WTC11 (cell line): Measurements from ENCODE around the gene TMTC1. TPM values are rescaled to one million over a fixed set of nuclear protein-coding genes. Genes with fewer than 3 reads are reported as not detected.

Experiments used
- ATAC-seq: fragments of 200-7000 bp; cut with Tn5 transposase; 2 replicates; pipeline ENCODE4 v1.10.0; 2021; ENCODE audit warnings: mild to moderate bottlenecking, moderate library complexity
- CTCF ChIA-PET: fragments of 300-600 bp; sonication (Branson Sonifier 250); formaldehyde crosslinking; loops from one replicate; lab custom pipeline; 2021; ENCODE audit warnings: antibody characterized with exemption; lab: Charles Lee
- POLR2A ChIA-PET: fragments of 350-600 bp; sonication (Branson Sonifier 250); formaldehyde crosslinking; loops from one replicate; lab custom pipeline; 2021; ENCODE audit warnings: antibody characterized with exemption; lab: Charles Lee
- DNase-seq: peaks from one replicate; pipeline ENCODE4 v3.0.0; 2021; ENCODE audit warnings: low spot score
- H3K27ac Mint-ChIP-seq: 2 replicates; pipeline ENCODE4 v1.8.0; 2021; ENCODE audit warnings: mixed read lengths
- H3K27me3 Mint-ChIP-seq: 2 replicates; pipeline ENCODE4 v1.8.0; 2021; ENCODE audit warnings: low read depth, mild to moderate bottlenecking, moderate library complexity, mixed read lengths
- H3K36me3 Mint-ChIP-seq: 2 replicates; pipeline ENCODE4 v1.8.0; 2021; ENCODE audit warnings: mixed read lengths
- H3K4me1 Mint-ChIP-seq: 2 replicates; pipeline ENCODE4 v1.8.0; 2022; ENCODE audit warnings: mixed read lengths
- H3K4me3 Mint-ChIP-seq: 2 replicates; pipeline ENCODE4 v1.8.0; 2021; ENCODE audit warnings: mild to moderate bottlenecking, moderate library complexity, mixed read lengths
- H3K9me3 Mint-ChIP-seq: 2 replicates; pipeline ENCODE4 v1.8.0; 2021; ENCODE audit warnings: mixed read lengths
- CBFB ChIP-seq: sonication (generic); formaldehyde crosslinking; IDR thresholded peaks from 2 replicates; pipeline ENCODE4 v1.8.1; 2022; ENCODE audit warnings: mild to moderate bottlenecking, low read depth, missing genetic modification reagents
- CREB1 ChIP-seq: sonication (generic); formaldehyde crosslinking; IDR thresholded peaks from 2 replicates; pipeline ENCODE4 v1.8.0; 2023; ENCODE audit warnings: mild to moderate bottlenecking, missing genetic modification reagents
- CREM ChIP-seq: sonication (generic); formaldehyde crosslinking; IDR thresholded peaks from 2 replicates; pipeline ENCODE4 v1.8.1; 2022; ENCODE audit warnings: mild to moderate bottlenecking, missing genetic modification reagents, moderate library complexity
- ELF4 ChIP-seq: sonication (generic); formaldehyde crosslinking; IDR thresholded peaks from 2 replicates; pipeline ENCODE4 v1.8.1; 2022; ENCODE audit warnings: low read depth, mild to moderate bottlenecking, moderate library complexity, missing genetic modification reagents
- ESRRA ChIP-seq: sonication (generic); formaldehyde crosslinking; IDR thresholded peaks from 2 replicates; pipeline ENCODE4 v1.8.1; 2022; ENCODE audit warnings: mild to moderate bottlenecking, missing genetic modification reagents, borderline replicate concordance
- ETV6 ChIP-seq: sonication (generic); formaldehyde crosslinking; IDR thresholded peaks from 2 replicates; pipeline ENCODE4 v1.8.1; 2022; ENCODE audit warnings: mild to moderate bottlenecking, missing genetic modification reagents
- GABPB1 ChIP-seq: sonication (generic); formaldehyde crosslinking; IDR thresholded peaks from 2 replicates; pipeline ENCODE4 v1.8.1; 2023; ENCODE audit warnings: mild to moderate bottlenecking, missing genetic modification reagents
- GTF2I ChIP-seq: fragments of 250-450 bp; sonication (Bioruptor Pico); conservative IDR thresholded peaks from 2 replicates; pipeline ENCODE4 v1.4.0; 2021; ENCODE audit warnings: mild to moderate bottlenecking
- MYBL2 ChIP-seq: sonication (generic); formaldehyde crosslinking; IDR thresholded peaks from 2 replicates; pipeline ENCODE4 v1.8.1; 2023; ENCODE audit warnings: mild to moderate bottlenecking, moderate library complexity, missing genetic modification reagents
- NFATC4 ChIP-seq: fragments of 250-450 bp; sonication (Bioruptor Pico); IDR thresholded peaks from 2 replicates; pipeline ENCODE4 v1.9.0; 2021; ENCODE audit warnings: mild to moderate bottlenecking
- NR1H2 ChIP-seq: sonication (generic); formaldehyde crosslinking; IDR thresholded peaks from 2 replicates; pipeline ENCODE4 v1.9.0; 2021; ENCODE audit warnings: mild to moderate bottlenecking, moderate library complexity, missing genetic modification reagents
- SMAD3 ChIP-seq: sonication (generic); formaldehyde crosslinking; IDR thresholded peaks from 2 replicates; pipeline ENCODE4 v1.8.0; 2022; ENCODE audit warnings: missing genetic modification reagents, mild to moderate bottlenecking, borderline replicate concordance
- SMAD4 ChIP-seq: sonication (generic); formaldehyde crosslinking; IDR thresholded peaks from 2 replicates; pipeline ENCODE4 v1.8.0; 2022; ENCODE audit warnings: mild to moderate bottlenecking, missing genetic modification reagents
- TCF7 ChIP-seq: sonication (generic); formaldehyde crosslinking; IDR thresholded peaks from 2 replicates; pipeline ENCODE4 v1.8.0; 2022; ENCODE audit warnings: mild to moderate bottlenecking, low read depth, missing genetic modification reagents, moderate library complexity
- TEAD4 ChIP-seq: sonication (generic); formaldehyde crosslinking; IDR thresholded peaks from 2 replicates; pipeline ENCODE4 v1.8.0; 2022; ENCODE audit warnings: mild to moderate bottlenecking, missing genetic modification reagents
- ZNF138 ChIP-seq: sonication (generic); formaldehyde crosslinking; conservative IDR thresholded peaks from 2 replicates; pipeline ENCODE4 v1.8.1; 2022; ENCODE audit warnings: mild to moderate bottlenecking, moderate library complexity, missing genetic modification reagents
- ZNF317 ChIP-seq: sonication (generic); formaldehyde crosslinking; IDR thresholded peaks from 2 replicates; pipeline ENCODE4 v1.8.1; 2023; ENCODE audit warnings: low read depth, mild to moderate bottlenecking, moderate library complexity, missing genetic modification reagents, borderline replicate concordance
- ZNF396 ChIP-seq: fragments of 250-450 bp; sonication (Bioruptor Pico); IDR thresholded peaks from 2 replicates; pipeline ENCODE4 v1.8.0; 2021; ENCODE audit warnings: mild to moderate bottlenecking, moderate library complexity, borderline replicate concordance
- ZNF416 ChIP-seq: fragments of 250-450 bp; sonication (Bioruptor Pico); IDR thresholded peaks from 2 replicates; pipeline ENCODE4 v1.9.0; 2021; ENCODE audit warnings: mild to moderate bottlenecking, inconsistent platforms
- ZNF671 ChIP-seq: fragments of 250-450 bp; sonication (Bioruptor Pico); IDR thresholded peaks from 2 replicates; pipeline ENCODE4 v1.8.0; 2021; ENCODE audit warnings: mild to moderate bottlenecking
- total RNA-seq: library from RNA; stranded (reverse); gene quantifications from 3 replicates; pipeline ENCODE4 v1.2.3, GENCODE V29; 2021
- TF ChIP-seq, protein P1 (sequence below): sonication (generic); formaldehyde crosslinking; IDR thresholded peaks from 2 replicates; pipeline ENCODE4 v1.8.1; 2022; ENCODE audit warnings: low read depth, missing genetic modification reagents, borderline replicate concordance
- TF ChIP-seq, protein P2 (sequence below): fragments of 250-450 bp; sonication (Bioruptor Pico); IDR thresholded peaks from 2 replicates; pipeline ENCODE4 v1.9.0; 2021; ENCODE audit warnings: mild to moderate bottlenecking, borderline replicate concordance
- TF ChIP-seq, protein P3 (sequence below): fragments of 250-450 bp; sonication (Bioruptor Pico); IDR thresholded peaks from 2 replicates; pipeline ENCODE4 v1.9.0; 2021; ENCODE audit warnings: moderate library complexity, mild to moderate bottlenecking, inconsistent platforms, borderline replicate concordance
- TF ChIP-seq, protein P4 (sequence below): sonication (generic); formaldehyde crosslinking; IDR thresholded peaks from 2 replicates; pipeline ENCODE4 v1.8.1; 2023; ENCODE audit warnings: mild to moderate bottlenecking, missing genetic modification reagents
- TF ChIP-seq, protein P5 (sequence below): sonication (generic); formaldehyde crosslinking; IDR thresholded peaks from 2 replicates; pipeline ENCODE4 v1.8.1; 2022; ENCODE audit warnings: mild to moderate bottlenecking, moderate library complexity, missing genetic modification reagents
- TF ChIP-seq, protein P6 (sequence below): sonication (generic); formaldehyde crosslinking; IDR thresholded peaks from 2 replicates; pipeline ENCODE4 v1.8.1; 2022; ENCODE audit warnings: low read depth, mild to moderate bottlenecking, moderate library complexity, missing genetic modification reagents, borderline replicate concordance

Gene TMTC1
- total RNA-seq, 1 experiment from 2014 or later: 17.3 TPM

DNA sequence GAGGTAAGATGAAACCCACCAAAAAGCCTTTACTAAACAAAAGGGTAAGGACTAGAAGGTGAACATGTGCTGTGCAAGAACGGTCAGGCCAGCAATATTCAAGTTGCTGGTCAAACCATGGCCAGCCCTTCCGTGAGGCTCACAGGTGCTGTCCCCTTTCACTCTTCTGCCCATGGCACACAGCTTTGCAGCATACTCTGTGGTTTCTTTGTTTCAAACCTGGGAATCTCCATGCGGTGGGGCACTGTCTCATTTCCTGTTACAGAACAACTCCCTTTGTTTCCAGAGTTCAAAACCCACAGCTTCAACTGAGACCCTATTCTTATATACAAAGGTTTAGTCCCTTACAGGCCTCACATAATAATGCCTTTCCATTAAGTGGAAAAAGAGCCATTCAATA, 284.5 kb downstream of the TMTC1 start:
- TF ChIP-seq NR1H2 (no peak), ZNF138 (CRISPR knock-in tag) (no peak), MYBL2 (no peak), SMAD3 (CRISPR knock-in tag) (no peak), ZNF416 (no peak), TEAD4 (CRISPR knock-in tag) (no peak), NFATC4 (CRISPR knock-in tag) (no peak), ELF4 (no peak), ESRRA (CRISPR knock-in tag) (no peak)
- TF ChIP-seq, protein P1, sequence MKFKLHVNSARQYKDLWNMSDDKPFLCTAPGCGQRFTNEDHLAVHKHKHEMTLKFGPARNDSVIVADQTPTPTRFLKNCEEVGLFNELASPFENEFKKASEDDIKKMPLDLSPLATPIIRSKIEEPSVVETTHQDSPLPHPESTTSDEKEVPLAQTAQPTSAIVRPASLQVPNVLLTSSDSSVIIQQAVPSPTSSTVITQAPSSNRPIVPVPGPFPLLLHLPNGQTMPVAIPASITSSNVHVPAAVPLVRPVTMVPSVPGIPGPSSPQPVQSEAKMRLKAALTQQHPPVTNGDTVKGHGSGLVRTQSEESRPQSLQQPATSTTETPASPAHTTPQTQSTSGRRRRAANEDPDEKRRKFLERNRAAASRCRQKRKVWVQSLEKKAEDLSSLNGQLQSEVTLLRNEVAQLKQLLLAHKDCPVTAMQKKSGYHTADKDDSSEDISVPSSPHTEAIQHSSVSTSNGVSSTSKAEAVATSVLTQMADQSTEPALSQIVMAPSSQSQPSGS (CRISPR knock-in tag): no peak
- TF ChIP-seq, protein P2, sequence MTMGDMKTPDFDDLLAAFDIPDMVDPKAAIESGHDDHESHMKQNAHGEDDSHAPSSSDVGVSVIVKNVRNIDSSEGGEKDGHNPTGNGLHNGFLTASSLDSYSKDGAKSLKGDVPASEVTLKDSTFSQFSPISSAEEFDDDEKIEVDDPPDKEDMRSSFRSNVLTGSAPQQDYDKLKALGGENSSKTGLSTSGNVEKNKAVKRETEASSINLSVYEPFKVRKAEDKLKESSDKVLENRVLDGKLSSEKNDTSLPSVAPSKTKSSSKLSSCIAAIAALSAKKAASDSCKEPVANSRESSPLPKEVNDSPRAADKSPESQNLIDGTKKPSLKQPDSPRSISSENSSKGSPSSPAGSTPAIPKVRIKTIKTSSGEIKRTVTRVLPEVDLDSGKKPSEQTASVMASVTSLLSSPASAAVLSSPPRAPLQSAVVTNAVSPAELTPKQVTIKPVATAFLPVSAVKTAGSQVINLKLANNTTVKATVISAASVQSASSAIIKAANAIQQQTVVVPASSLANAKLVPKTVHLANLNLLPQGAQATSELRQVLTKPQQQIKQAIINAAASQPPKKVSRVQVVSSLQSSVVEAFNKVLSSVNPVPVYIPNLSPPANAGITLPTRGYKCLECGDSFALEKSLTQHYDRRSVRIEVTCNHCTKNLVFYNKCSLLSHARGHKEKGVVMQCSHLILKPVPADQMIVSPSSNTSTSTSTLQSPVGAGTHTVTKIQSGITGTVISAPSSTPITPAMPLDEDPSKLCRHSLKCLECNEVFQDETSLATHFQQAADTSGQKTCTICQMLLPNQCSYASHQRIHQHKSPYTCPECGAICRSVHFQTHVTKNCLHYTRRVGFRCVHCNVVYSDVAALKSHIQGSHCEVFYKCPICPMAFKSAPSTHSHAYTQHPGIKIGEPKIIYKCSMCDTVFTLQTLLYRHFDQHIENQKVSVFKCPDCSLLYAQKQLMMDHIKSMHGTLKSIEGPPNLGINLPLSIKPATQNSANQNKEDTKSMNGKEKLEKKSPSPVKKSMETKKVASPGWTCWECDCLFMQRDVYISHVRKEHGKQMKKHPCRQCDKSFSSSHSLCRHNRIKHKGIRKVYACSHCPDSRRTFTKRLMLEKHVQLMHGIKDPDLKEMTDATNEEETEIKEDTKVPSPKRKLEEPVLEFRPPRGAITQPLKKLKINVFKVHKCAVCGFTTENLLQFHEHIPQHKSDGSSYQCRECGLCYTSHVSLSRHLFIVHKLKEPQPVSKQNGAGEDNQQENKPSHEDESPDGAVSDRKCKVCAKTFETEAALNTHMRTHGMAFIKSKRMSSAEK (CRISPR knock-in tag): no peak
- TF ChIP-seq, protein P3, sequence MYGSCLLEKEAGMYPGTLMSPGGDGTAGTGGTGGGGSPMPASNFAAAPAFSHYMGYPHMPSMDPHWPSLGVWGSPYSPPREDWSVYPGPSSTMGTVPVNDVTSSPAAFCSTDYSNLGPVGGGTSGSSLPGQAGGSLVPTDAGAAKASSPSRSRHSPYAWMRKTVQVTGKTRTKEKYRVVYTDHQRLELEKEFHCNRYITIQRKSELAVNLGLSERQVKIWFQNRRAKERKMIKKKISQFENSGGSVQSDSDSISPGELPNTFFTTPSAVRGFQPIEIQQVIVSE (CRISPR knock-in tag): no peak
- TF ChIP-seq, protein P4, sequence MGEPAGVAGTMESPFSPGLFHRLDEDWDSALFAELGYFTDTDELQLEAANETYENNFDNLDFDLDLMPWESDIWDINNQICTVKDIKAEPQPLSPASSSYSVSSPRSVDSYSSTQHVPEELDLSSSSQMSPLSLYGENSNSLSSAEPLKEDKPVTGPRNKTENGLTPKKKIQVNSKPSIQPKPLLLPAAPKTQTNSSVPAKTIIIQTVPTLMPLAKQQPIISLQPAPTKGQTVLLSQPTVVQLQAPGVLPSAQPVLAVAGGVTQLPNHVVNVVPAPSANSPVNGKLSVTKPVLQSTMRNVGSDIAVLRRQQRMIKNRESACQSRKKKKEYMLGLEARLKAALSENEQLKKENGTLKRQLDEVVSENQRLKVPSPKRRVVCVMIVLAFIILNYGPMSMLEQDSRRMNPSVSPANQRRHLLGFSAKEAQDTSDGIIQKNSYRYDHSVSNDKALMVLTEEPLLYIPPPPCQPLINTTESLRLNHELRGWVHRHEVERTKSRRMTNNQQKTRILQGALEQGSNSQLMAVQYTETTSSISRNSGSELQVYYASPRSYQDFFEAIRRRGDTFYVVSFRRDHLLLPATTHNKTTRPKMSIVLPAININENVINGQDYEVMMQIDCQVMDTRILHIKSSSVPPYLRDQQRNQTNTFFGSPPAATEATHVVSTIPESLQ: no peak
- H3K36me3 Mint-ChIP-seq: no peaks in the 10 kb centered on the region
- no peak overlapping the region for H3K27ac Mint-ChIP-seq
- no peaks in the 10 kb centered on the region for H3K4me1 Mint-ChIP-seq
- no peaks in the 10 kb centered on the region for H3K9me3 Mint-ChIP-seq
- ChIA-PET POLR2A (no interaction called here), CTCF (no interaction called here)
- ATAC-seq (no peak), DNase-seq (no peak)
- H3K4me3 Mint-ChIP-seq: no peak overlapping the region
- H3K27me3 Mint-ChIP-seq: no peaks in the 10 kb centered on the region

DNA sequence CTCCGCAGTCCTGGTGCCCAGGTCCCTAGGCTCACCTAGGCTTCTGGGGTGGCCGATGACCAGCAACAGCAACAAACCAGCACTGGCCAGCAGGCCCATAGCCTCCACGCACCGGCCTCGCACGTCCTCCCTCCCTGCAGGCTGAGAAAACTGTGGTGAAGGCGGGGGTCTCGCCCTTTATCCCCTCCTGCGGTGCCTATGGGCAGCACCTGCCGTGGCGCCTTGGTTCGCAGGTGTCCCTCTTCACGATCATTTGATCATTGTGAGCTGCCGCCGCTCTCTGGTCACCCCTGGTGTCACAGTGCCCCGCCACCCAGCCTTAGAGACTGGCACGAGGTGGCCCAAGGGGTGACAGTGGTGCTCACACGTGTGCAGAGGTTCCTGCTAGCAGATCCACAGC, 286.2 kb downstream of the TMTC1 start, which contains the start of gene OVCH1:
TSS of gene OVCH1 (minus strand) at position 99 of the 400 bp plus-strand sequence. CDS start at position 99, 0 bp downstream.
- Mint-ChIP-seq H3K4me1 (no peaks in the 10 kb centered on the region), H3K27ac (no peak within 1 kb of the TSS), H3K27me3 (no peaks in the 10 kb centered on the region), H3K9me3 (no peaks in the 10 kb centered on the region), H3K4me3 (no peak within 1 kb of the TSS), H3K36me3 (no peaks in the 10 kb centered on the region)
- ATAC-seq (no peak), DNase-seq (no peak)
- CTCF ChIA-PET: no interaction called here
- POLR2A ChIA-PET: no interaction called here
- TF ChIP-seq ELF4 (no peak), SMAD4 (CRISPR knock-in tag) (no peak), CREB1 (CRISPR knock-in tag) (no peak), GTF2I (CRISPR knock-in tag) (no peak), ZNF317 (no peak), CREM (no peak), ZNF671 (CRISPR knock-in tag) (no peak), TCF7 (no peak), ZNF396 (CRISPR knock-in tag) (no peak), CBFB (CRISPR knock-in tag) (no peak), GABPB1 (no peak), ZNF138 (CRISPR knock-in tag) (no peak), ETV6 (CRISPR knock-in tag) (no peak)
- TF ChIP-seq, protein P5, sequence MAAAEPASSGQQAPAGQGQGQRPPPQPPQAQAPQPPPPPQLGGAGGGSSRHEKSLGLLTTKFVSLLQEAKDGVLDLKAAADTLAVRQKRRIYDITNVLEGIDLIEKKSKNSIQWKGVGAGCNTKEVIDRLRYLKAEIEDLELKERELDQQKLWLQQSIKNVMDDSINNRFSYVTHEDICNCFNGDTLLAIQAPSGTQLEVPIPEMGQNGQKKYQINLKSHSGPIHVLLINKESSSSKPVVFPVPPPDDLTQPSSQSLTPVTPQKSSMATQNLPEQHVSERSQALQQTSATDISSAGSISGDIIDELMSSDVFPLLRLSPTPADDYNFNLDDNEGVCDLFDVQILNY: no peak
- TF ChIP-seq, protein P6, sequence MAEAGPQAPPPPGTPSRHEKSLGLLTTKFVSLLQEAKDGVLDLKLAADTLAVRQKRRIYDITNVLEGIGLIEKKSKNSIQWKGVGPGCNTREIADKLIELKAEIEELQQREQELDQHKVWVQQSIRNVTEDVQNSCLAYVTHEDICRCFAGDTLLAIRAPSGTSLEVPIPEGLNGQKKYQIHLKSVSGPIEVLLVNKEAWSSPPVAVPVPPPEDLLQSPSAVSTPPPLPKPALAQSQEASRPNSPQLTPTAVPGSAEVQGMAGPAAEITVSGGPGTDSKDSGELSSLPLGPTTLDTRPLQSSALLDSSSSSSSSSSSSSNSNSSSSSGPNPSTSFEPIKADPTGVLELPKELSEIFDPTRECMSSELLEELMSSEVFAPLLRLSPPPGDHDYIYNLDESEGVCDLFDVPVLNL (CRISPR knock-in tag): no peak
